T-cell (primary cell): ENCODE measurements around the gene FXYD3. TPM values are rescaled to one million over a fixed set of nuclear protein-coding genes. Genes with fewer than 3 reads are reported as not detected.
A peak's percentile ranks its signal among the peaks of the same experiment; 100 is the strongest.

ENCODE experiments used
- ATAC-seq, 4 experiments: fragments of 200-7000 bp in 3 of 4; fragments of 150-1000 bp in 1 of 4; cut with Tn5 transposase; replicated peaks in 1 of 4; 1 replicate in 3 of 4; 2 replicates in 1 of 4; pipeline ENCODE4 v1.10.0; 2021; ENCODE audit warnings: moderate library complexity in 3 of 4, mild to moderate bottlenecking in 2 of 4, moderate number of reproducible peaks in 1 of 4
- CTCF ChIA-PET, 2 donors: fragments of 300-600 bp; sonication (Branson Sonifier 250); formaldehyde crosslinking; loops; one replicate each; lab custom pipeline; 2022; ENCODE audit warnings: antibody characterized with exemption in 2 of 2; lab: Charles Lee
- POLR2A ChIA-PET, 2 donors: fragments of 300-600 bp; sonication (Branson Sonifier 250); formaldehyde crosslinking; loops; one replicate each; lab custom pipeline; 2022; ENCODE audit warnings: antibody characterized with exemption in 2 of 2; lab: Charles Lee
- DNase-seq, 35 experiments: peaks; one replicate each; pipeline versions ENCODE4 v3.0.0 to v3.0.0-alpha.2; 2013 to 2023
- H3K27ac ChIP-seq: one replicate; pipeline ENCODE4 v1.5.1; 2013; ENCODE audit warnings: low read length
- H3K27me3 ChIP-seq, 2 experiments: replicated peaks in 1 of 2; 1 replicate in 1 of 2; 2 replicates in 1 of 2; pipeline versions ENCODE4 v1.6.1 to v1.7.0; 2013; ENCODE audit warnings: low read length in 1 of 2, mixed read lengths in 1 of 2; ENCODE audit not compliant: control insufficient read depth in 2 of 2, insufficient read depth in 2 of 2; ENCODE audit errors: extremely low read depth in 1 of 2
- H3K36me3 ChIP-seq, 2 donors: 1 replicate in 1 of 2; 2 replicates in 1 of 2; pipeline versions ENCODE4 v1.6.1 to v1.7.0; 2013; ENCODE audit warnings: low read length in 1 of 2; ENCODE audit not compliant: control insufficient read depth in 2 of 2, insufficient read depth in 1 of 2; ENCODE audit errors: extremely low read depth in 1 of 2
- H3K4me1 ChIP-seq, 2 experiments: 1 replicate in 1 of 2; 2 replicates in 1 of 2; pipeline versions ENCODE4 v1.6.1 to v1.7.0; 2013; ENCODE audit warnings: low read length in 2 of 2, mixed read lengths in 1 of 2; ENCODE audit not compliant: insufficient read depth in 2 of 2, control insufficient read depth in 1 of 2; ENCODE audit errors: extremely low read depth in 1 of 2
- H3K4me3 ChIP-seq, 2 donors: 1 replicate in 1 of 2; 2 replicates in 1 of 2; pipeline versions ENCODE4 v1.5.1 to v1.7.0; 2013; ENCODE audit warnings: mild to moderate bottlenecking in 2 of 2, low read length in 1 of 2, moderate library complexity in 1 of 2; ENCODE audit not compliant: control insufficient read depth in 1 of 2; ENCODE audit errors: extremely low read depth in 1 of 2
- H3K9me3 ChIP-seq: 2 replicates; pipeline ENCODE4 v1.7.0; 2013
- H3K27ac Mint-ChIP-seq, 2 donors: one replicate each; pipeline ENCODE4 v1.8.0; 2020 to 2021; ENCODE audit warnings: mild to moderate bottlenecking in 2 of 2, mixed read lengths in 2 of 2
- H3K27me3 Mint-ChIP-seq, 2 donors: one replicate each; pipeline ENCODE4 v1.8.0; 2021 to 2022; ENCODE audit warnings: mixed read lengths in 2 of 2
- H3K36me3 Mint-ChIP-seq: one replicate; pipeline ENCODE4 v1.8.0; 2021; ENCODE audit warnings: mixed read lengths
- H3K4me1 Mint-ChIP-seq, 3 donors: one replicate each; pipeline ENCODE4 v1.8.0; 2020 to 2022; ENCODE audit warnings: mixed read lengths in 3 of 3, mild to moderate bottlenecking in 1 of 3
- H3K4me3 Mint-ChIP-seq, 3 donors: one replicate each; pipeline ENCODE4 v1.8.0; 2020 to 2022; ENCODE audit warnings: mild to moderate bottlenecking in 3 of 3, mixed read lengths in 3 of 3, moderate library complexity in 3 of 3
- H3K9me3 Mint-ChIP-seq, 3 donors: one replicate each; pipeline ENCODE4 v1.8.0; 2020 to 2022; ENCODE audit warnings: mixed read lengths in 3 of 3
- WGBS: methylation state at CpG from one replicate; pipeline ENCODE4 v1.1.5; 2013; ENCODE audit warnings: missing lambda C conversion rate; ENCODE audit not compliant: insufficient coverage; 5-methylcytosine and 5-hydroxymethylcytosine counted together
- total RNA-seq, 35 experiments: library from RNA in 6 of 35; stranded (reverse) in 6 of 35; fragments of 120-200 nt in 1 of 35; gene quantifications; one replicate each; pipeline versions ENCODE4 v1.2.1 to v1.2.4 and lab custom pipeline; 2013 to 2026

The FXYD3 gene
- total RNA-seq, 5 donors from 2014 or later (not counting 1 experiment from before 2014, with no cell fraction given), result 0.79 to 1.1 TPM; not detected in 3

- CTCF ChIA-PET, result no interaction called here
- Mint-ChIP-seq H3K36me3 (peaks cover 39% of the 10 kb centered on the region), H3K27ac (peak overlapping the region; percentile 82 to 97), H3K4me1 (peaks cover 55 to 65% (median 56%) of the 10 kb centered on the region in 3 donors), H3K9me3 (peaks cover 0 to 10% (median 4%) of the 10 kb centered on the region in 3 donors), H3K27me3 (no peaks in the 10 kb centered on the region), H3K4me3 (peak overlapping the region in 1 of 3 donors; percentile 32)
- Histone ChIP-seq H3K4me3 (no peak overlapping the region), H3K9me3 (no peaks in the 10 kb centered on the region), H3K4me1 (peaks cover 13 to 40% of the 10 kb centered on the region in 2 experiments), H3K27ac (peak overlapping the region; percentile 5), H3K36me3 (peaks cover 27 to 46% of the 10 kb centered on the region in 2 donors), H3K27me3 (no peaks in the 10 kb centered on the region)
- DNase-seq (no peak), ATAC-seq (no peak)
- POLR2A ChIA-PET, result interaction anchor here (0.7 to 0.8 kb wide), 2 partner anchors 41 to 321 kb away, joined by 3 read pairs; no protein-coding TSS in a partner anchor
- 78% methylated on average over 7 of the region's 18 CpGs for WGBS
Observed at GRCh38 chr19:35169221-35169995, 53.8 kb downstream of the FXYD3 start.

GRCh38 chr19:35170359-35171061, 54.9 kb downstream of the FXYD3 start:
- Histone ChIP-seq H3K27me3 (no peaks in the 10 kb centered on the region), H3K27ac (no peak overlapping the region), H3K9me3 (no peaks in the 10 kb centered on the region), H3K4me1 (peaks cover 13 to 40% of the 10 kb centered on the region in 2 experiments), H3K36me3 (peaks cover 26 to 40% of the 10 kb centered on the region in 2 donors), H3K4me3 (no peak overlapping the region)
- Mint-ChIP-seq H3K4me1 (peaks cover 58 to 73% (median 60%) of the 10 kb centered on the region in 3 donors), H3K27ac (peak overlapping the region; percentile 23 to 97), H3K27me3 (no peaks in the 10 kb centered on the region), H3K4me3 (no peak overlapping the region), H3K9me3 (peaks cover 0 to 7% (median 3%) of the 10 kb centered on the region in 3 donors), H3K36me3 (peaks cover 33% of the 10 kb centered on the region)
- 96% methylated on average over 3 of the region's 7 CpGs for WGBS
- POLR2A ChIA-PET, result no interaction called here
- ATAC-seq, result no peak
- no peak for DNase-seq
- CTCF ChIA-PET, result interaction anchor here in 1 of 2 donors (0.9 kb wide), 1 partner anchor 9 kb away, joined by 3 read pairs; no protein-coding TSS in a partner anchor

GRCh38 chr19:35171730-35172129, 56.1 kb downstream of the FXYD3 start:
- ChIA-PET POLR2A (interaction anchor here in 1 of 2 donors (0.6 kb wide), 1 partner anchor 45 kb away, joined by 3 read pairs; no protein-coding TSS in a partner anchor), CTCF (interaction anchor here in 1 of 2 donors (0.6 kb wide), 1 partner anchor 968 kb away, joined by 3 read pairs; no protein-coding TSS in a partner anchor)
- Histone ChIP-seq H3K27ac (peak overlapping the region; percentile 70), H3K4me3 (no peak overlapping the region), H3K9me3 (no peaks in the 10 kb centered on the region), H3K36me3 (peaks cover 13 to 28% of the 10 kb centered on the region in 2 donors), H3K4me1 (peaks cover 9 to 34% of the 10 kb centered on the region in 2 experiments), H3K27me3 (no peaks in the 10 kb centered on the region)
- Mint-ChIP-seq H3K36me3 (peaks cover 20% of the 10 kb centered on the region), H3K4me1 (peaks cover 54 to 75% (median 56%) of the 10 kb centered on the region in 3 donors), H3K4me3 (peak overlapping the region in 1 of 3 donors; percentile 27), H3K9me3 (no peaks in the 10 kb centered on the region), H3K27me3 (no peaks in the 10 kb centered on the region), H3K27ac (peak overlapping the region; percentile 81 to 91)
- ATAC-seq, result peak; percentile 7 to 64 (median 42)
- DNase-seq, result peak in 1 of 35 experiments; percentile 16
- 0% methylated on average over 1 of the region's 3 CpGs for WGBS

Other genes starting within 250 kb of the FXYD3 start
- 10 to 100 TPM in 2 of 5 donors, 1 to 10 TPM in 3; 3.2 to 10.5 (median 8.7) TPM for gene ZNF30, start 188.9 kb upstream of the FXYD3 start, total RNA-seq
- gene ZNF792, start 151.6 kb upstream of the FXYD3 start, total RNA-seq, result 10 to 100 TPM; 14.1 to 29.0 (median 26.8) TPM
- 100 to 1,000 TPM; 189 to 318 (median 227) TPM for gene GRAMD1A, start 115.5 kb upstream of the FXYD3 start, total RNA-seq
- 1 to 10 TPM; 1.1 to 4.3 (median 3.7) TPM for gene SCN1B, start 85.4 kb upstream of the FXYD3 start, total RNA-seq
- gene HPN, start 74.1 kb upstream of the FXYD3 start, total RNA-seq, result under 1 TPM in 3 of 5 donors, not detected in 2; 0.41 to 0.51 (median 0.46) TPM
- 1 to 10 TPM in 1 of 5 donors, under 1 TPM in 4; 0.15 to 1.1 (median 0.89) TPM for gene LGI4, start 19.2 kb downstream of the FXYD3 start, total RNA-seq
- 1 to 10 TPM in 4 of 5 donors, under 1 TPM in 1; 0.70 to 7.7 (median 4.8) TPM for gene FXYD1, start 23.0 kb downstream of the FXYD3 start, total RNA-seq
- gene FXYD7, start 27.4 kb downstream of the FXYD3 start, total RNA-seq, result 10 to 100 TPM in 4 of 5 donors, 1 to 10 TPM in 1; 8.8 to 24.0 (median 12.6) TPM
- gene FXYD5, start 38.9 kb downstream of the FXYD3 start, total RNA-seq, result 100 to 1,000 TPM; 440 to 616 (median 504) TPM
- not detected for gene FAM187B, start 112.9 kb downstream of the FXYD3 start, total RNA-seq
- 10 to 100 TPM; 36.8 to 64.9 (median 57.4) TPM for gene LSR, start 133.2 kb downstream of the FXYD3 start, total RNA-seq
- 100 to 1,000 TPM; 207 to 255 (median 249) TPM for gene USF2, start 153.1 kb downstream of the FXYD3 start, total RNA-seq
- 1 to 10 TPM in 4 of 5 donors, under 1 TPM in 1; 0.65 to 1.9 (median 1.1) TPM for gene HAMP, start 166.7 kb downstream of the FXYD3 start, total RNA-seq
- gene MAG, start 176.3 kb downstream of the FXYD3 start, total RNA-seq, result under 1 TPM in 2 of 5 donors, not detected in 3; 0.16 to 0.19 TPM
- gene CD22, start 213.4 kb downstream of the FXYD3 start, total RNA-seq, result 10 to 100 TPM in 1 of 5 donors, 1 to 10 TPM in 4; 6.6 to 25.7 (median 8.7) TPM
- gene FFAR1, start 232.1 kb downstream of the FXYD3 start, total RNA-seq, result under 1 TPM in 2 of 5 donors, not detected in 3; 0.21 to 0.35 TPM
- under 1 TPM in 1 of 5 donors, not detected in 4; 0.47 TPM for gene FFAR3, start 242.6 kb downstream of the FXYD3 start, total RNA-seq